GM21529 (cell line): ENCODE data around the gene SF3B4.
A peak's percentile ranks its signal among the peaks of the same experiment; 100 is the strongest.

Experiments
- ATAC-seq: cut with Tn5 transposase; IDR thresholded peaks from one replicate; pipeline ENCODE4 v1.9.1; 2021; ENCODE audit not compliant: unreplicated experiment

The SF3B4 gene

GRCh38 chr1:149933208-149933607, 5.6 kb upstream of the SF3B4 start:
- no peak for ATAC-seq

- ATAC-seq, result no peak
Measured at GRCh38 chr1:149932474-149932873, 4.9 kb upstream of the SF3B4 start.

DNA sequence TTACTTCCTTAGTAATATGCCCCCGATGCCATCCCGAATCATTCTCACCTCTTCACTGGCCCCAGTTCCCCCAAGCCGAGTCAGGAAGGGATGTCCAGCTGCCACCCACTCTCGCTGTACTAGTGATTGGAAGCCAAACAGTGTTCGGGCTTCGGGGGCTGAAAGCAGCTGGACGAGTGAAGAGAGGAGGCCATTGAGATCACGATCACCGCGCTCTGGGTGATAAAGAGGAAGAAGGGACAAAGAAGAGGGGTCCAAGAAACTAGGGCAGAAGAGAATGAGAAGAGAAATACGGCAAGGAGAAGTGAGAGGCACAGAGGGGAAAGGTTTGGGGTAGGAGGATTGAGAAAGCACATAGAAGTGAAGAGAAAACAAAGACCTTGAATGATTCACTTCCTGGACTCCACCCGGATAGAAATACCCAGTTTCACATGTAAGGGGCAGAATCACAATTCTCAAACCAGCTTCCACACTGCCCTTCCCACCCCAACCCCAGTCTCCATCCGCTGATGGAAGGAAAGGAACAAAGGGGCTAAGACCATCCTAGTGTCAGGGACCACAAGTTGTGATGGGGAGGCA, 3.7 kb upstream of the SF3B4 start:
- no peak for ATAC-seq

- no peak for ATAC-seq
Measured at GRCh38 chr1:149929856-149930255, 2.3 kb upstream of the SF3B4 start.

GRCh38 chr1:149928401-149928724, 760 bp upstream of the SF3B4 start:
- no peak for ATAC-seq

GRCh38 chr1:149927056-149927562, 494 bp downstream of the SF3B4 start:
- no peak for ATAC-seq

- no peak for ATAC-seq
Measured at GRCh38 chr1:149926296-149926695, 1.3 kb downstream of the SF3B4 start.

- ATAC-seq, result no peak
Measured at GRCh38 chr1:149925751-149926150, 1.9 kb downstream of the SF3B4 start.

DNA sequence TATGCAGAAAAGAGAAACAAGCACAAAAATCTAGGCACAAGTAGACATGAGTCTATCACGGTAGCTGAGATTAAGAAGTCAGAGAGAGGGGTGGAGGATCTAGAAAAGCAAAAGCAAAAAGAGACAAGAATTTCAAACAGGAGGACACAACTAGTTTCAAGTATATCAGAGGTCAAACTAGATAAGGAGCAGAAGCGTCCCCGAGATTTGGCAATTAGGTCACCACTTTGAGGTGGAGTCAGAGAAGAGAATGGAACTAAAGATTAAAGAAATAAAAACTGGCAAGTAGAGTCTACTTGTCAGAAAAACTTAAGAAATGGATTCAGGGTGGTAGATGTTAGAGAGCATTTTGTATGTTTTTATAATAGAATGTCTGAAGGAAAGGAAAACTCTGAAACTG, 2.3 kb downstream of the SF3B4 start:
- no peak for ATAC-seq

GRCh38 chr1:149923626-149924025, 4.0 kb downstream of the SF3B4 start:
- ATAC-seq, result no peak

DNA sequence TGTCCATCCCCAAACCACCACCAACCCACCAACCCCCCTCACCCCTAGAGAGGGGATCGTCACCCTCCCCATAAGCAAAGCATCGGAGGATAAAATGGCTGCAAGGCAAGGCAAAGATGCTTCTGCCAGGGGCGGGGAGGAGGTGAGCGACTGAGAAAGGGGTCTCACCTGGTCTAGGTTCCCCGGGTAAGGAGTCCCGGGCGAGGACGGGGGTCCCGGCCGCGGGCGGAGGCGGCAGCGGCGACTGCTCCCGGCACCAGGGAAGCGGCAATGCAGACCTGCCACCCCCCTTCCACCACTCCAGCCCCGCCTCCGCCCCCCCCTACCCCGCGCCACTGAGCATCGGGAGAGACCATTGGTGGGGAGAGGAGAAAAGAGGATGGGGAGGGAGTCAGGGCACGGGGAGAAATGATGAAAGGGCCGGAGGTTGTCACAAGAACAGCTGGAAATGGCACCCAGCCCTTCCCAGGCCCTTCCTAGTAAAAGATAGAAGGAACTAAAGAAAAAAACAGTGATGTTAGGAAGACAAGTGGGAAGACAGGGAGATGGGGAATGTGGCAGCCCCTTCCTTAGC, 9.9 kb downstream of the SF3B4 start, which contains the start of gene SV2A:
TSS of gene SV2A (minus strand) at position 274 of the 574 bp plus-strand sequence. CDS start 4,004 bp downstream, outside the sequence.
- ATAC-seq, result no peak

DNA sequence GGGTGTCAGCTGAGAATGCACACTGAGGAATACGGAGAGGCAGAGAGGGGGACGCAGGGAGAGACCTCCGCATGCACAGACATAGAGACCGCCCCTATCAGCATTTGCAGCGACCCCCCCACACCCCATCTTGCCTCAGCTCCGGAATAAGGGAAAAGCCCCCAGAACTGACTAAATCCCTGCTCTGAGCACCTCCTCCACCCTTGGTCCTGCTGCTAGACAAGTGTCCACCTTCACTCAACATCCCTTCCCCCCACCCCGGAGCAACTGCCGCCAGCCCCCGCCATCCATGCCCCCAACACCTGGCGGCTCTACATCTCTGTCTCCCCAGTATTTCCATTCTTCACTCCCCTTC, 10.7 kb downstream of the SF3B4 start:
- no peak for ATAC-seq

- no peak for ATAC-seq
Measured at GRCh38 chr1:149916193-149916897, 11.3 kb downstream of the SF3B4 start.

DNA sequence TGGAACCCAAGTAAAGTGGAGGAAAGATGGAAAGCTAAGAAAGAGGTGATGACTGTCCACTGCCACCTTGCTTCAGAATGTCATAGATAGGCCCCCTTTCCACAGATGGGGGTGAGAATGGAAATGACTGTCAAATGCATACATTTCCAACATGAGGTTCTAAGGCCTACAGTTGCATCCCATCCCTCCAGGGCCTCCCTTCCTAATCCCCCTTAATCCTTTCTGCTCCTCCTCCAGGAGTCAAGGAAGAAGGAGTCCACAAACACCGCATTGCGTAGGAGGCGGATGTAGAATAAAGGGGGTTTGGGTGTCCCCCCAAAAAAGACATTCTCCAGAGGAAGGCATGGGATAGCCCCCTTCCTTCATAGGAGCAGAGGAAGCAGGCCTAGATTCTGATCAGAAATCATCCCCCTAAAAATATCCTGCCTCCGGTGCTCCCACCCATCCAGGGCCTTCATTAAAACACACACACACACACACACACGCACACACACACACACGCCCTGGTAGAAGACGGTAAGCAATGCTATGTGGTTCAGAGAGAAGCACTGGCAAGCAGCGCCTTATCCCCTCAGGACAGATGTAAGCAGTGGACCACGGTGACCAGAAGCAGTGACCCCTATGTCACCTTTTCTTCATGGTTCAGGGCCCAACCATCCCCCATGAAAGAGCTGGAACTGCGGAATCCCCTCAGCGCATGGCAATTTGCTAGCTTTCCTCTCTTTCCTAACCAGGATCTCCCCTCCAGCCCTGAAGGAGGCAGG, 12.0 kb downstream of the SF3B4 start:
- ATAC-seq, result no peak

GRCh38 chr1:149914545-149914944, 13.1 kb downstream of the SF3B4 start:
- ATAC-seq, result no peak

- ATAC-seq, result no peak
Measured at GRCh38 chr1:149906570-149907075, 21.0 kb downstream of the SF3B4 start.

DNA sequence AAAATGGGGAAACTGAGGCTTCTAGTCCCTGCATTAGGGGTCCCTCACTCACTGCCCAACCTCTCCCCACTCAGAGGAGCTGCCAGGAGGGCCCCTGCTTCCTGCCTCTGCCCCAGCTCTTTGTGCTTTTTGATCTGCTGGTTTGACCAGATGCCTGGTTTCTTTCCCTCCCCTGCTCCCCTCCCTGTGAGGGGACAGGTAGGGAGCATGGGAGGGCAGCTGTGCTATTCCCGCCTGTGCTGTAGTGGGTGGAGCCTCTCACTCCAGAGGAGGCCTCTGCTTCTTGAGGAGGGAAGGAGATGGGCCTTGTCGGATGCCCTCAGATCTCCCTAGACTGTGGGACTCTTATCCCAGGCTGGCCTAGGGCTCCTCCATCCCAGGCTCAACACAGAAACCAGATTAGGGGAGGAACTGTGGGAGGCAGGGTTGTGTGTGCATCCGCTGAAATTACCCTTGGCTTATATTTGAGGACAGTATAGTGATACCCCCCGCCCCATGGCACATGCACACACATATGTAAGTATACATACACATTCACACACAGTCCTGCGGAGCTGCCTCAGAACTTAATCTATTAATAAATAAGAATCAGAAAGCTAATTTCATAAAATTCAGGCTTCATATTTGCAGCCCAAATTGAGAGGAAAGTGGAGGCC, 23.6 kb downstream of the SF3B4 start:
- ATAC-seq, result no peak

GRCh38 chr1:149899460-149900284, 27.9 kb downstream of the SF3B4 start, which contains the start of gene BOLA1:
TSS of gene BOLA1 (plus strand) at chr1:149899568. CDS start at chr1:149900060, 492 bp downstream.
- peak; percentile 98 for ATAC-seq

DNA sequence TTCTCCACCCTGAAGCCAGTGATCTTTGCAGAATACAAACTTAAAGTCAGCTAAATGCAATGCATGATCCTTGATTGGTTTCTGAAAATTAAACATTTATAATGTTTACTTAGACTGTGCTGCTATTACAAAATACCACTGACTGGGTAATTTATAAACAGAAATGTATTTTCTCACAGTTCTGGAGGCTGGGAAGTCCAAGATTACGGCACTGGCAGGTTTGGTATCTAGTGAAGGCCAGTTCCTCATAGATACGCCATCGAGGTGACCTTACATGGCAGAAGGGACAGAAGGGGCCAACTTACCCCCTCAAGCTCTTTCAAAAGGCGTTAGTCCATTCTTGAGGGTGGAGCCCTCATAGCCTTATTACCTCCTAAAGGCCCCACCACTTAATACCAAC, 31.0 kb downstream of the SF3B4 start:
- ATAC-seq, result no peak

GRCh38 chr1:149888999-149889289, 38.7 kb downstream of the SF3B4 start:
- no peak for ATAC-seq
